Adrenal gland (tissue), 5 donors: ENCODE measurements around the gene SH3D19.

Experiments used
- CTCF ChIP-seq, 6 experiments: fragments of 450-650 bp in 4 of 6; fragments of 200-600 bp in 2 of 6; sonication (generic) in 1 of 6; IDR thresholded peaks; 1 replicate in 5 of 6; 2 replicates in 1 of 6; pipeline versions ENCODE4 v1.5.1 to v1.8.0; 2016 to 2021; ENCODE audit warnings: antibody characterized with exemption in 6 of 6, mild to moderate bottlenecking in 2 of 6, moderate library complexity in 1 of 6
- POLR2A ChIP-seq, 2 donors: fragments of 450-650 bp; IDR thresholded peaks; one replicate each; pipeline ENCODE4 v1.6.1; 2017; ENCODE audit warnings: antibody characterized with exemption in 2 of 2, mild to moderate bottlenecking in 2 of 2, moderate library complexity in 1 of 2
- donor health status: DM: no; HTN: no; CAD: no.

GRCh38 chr4:151267822-151268535 is 57.4 kb downstream of the SH3D19 start:
- TF ChIP-seq CTCF (IDR thresholded peaks at IDR 0.05) (no peak), POLR2A (IDR thresholded peaks at IDR 0.05) (no peak)
